IMR-90 (cell line): ENCODE data around the gene WAC.

ENCODE experiments used
- BHLHE40 ChIP-seq: fragments of 150-350 bp; IDR thresholded peaks from 2 replicates; pipeline ENCODE4 v1.6.1; 2016; ENCODE audit warnings: mild to moderate bottlenecking, low read depth, low read length
- CEBPB ChIP-seq: IDR thresholded peaks from 2 replicates; pipeline ENCODE4 v1.6.1; 2012; ENCODE audit warnings: low read depth, low read length, improper control_type of control experiment
- MAFK ChIP-seq: IDR thresholded peaks from 2 replicates; pipeline ENCODE4 v1.6.1; 2012; ENCODE audit warnings: low read depth, low read length, improper control_type of control experiment
- MAZ ChIP-seq: IDR thresholded peaks from 2 replicates; pipeline ENCODE4 v1.6.1; 2012; ENCODE audit warnings: low read depth, mild to moderate bottlenecking, low read length, improper control_type of control experiment, moderate library complexity, borderline replicate concordance
- MXI1 ChIP-seq: IDR thresholded peaks from 2 replicates; pipeline ENCODE4 v1.6.1; 2012; ENCODE audit warnings: low read depth, mild to moderate bottlenecking, low read length, moderate library complexity, borderline replicate concordance
- NFE2L2 ChIP-seq: fragments of 150-350 bp; IDR thresholded peaks from 2 replicates; pipeline ENCODE4 v1.6.1; 2016; ENCODE audit warnings: low read depth, mild to moderate bottlenecking, low read length
- POLR2A ChIP-seq: IDR thresholded peaks from 2 replicates; pipeline ENCODE4 v1.6.1; 2012; ENCODE audit warnings: mild to moderate bottlenecking, low read depth, low read length
- RAD21 ChIP-seq: IDR thresholded peaks from 2 replicates; pipeline ENCODE4 v1.6.1; 2012; ENCODE audit warnings: low read length, improper control_type of control experiment
- RCOR1 ChIP-seq: IDR thresholded peaks from 2 replicates; pipeline ENCODE4 v1.6.1; 2012; ENCODE audit warnings: mild to moderate bottlenecking, low read length, improper control_type of control experiment; ENCODE audit not compliant: insufficient replicate concordance
- RFX5 ChIP-seq: IDR thresholded peaks from 2 replicates; pipeline ENCODE4 v1.8.0; 2012; ENCODE audit warnings: low read depth, mild to moderate bottlenecking, low read length, moderate library complexity
- SMC3 ChIP-seq: fragments of 150-350 bp; IDR thresholded peaks from 2 replicates; pipeline ENCODE4 v1.6.1; 2016; ENCODE audit warnings: low read depth, mild to moderate bottlenecking, antibody characterized with exemption, low read length, moderate library complexity
- TF ChIP-seq, protein P1 (sequence below): conservative IDR thresholded peaks from 2 replicates; pipeline ENCODE4 v1.5.1; 2012; ENCODE audit warnings: mild to moderate bottlenecking, low read depth, low read length, improper control_type of control experiment
- TF ChIP-seq, protein P2 (sequence below): fragments of 150-350 bp; IDR thresholded peaks from 2 replicates; pipeline ENCODE4 v1.6.1; 2017; ENCODE audit warnings: mild to moderate bottlenecking, antibody characterized with exemption, low read length, low read depth
- TF ChIP-seq, protein P3 (sequence below): fragments of 150-350 bp; IDR thresholded peaks from 2 replicates; pipeline ENCODE4 v1.6.1; 2016; ENCODE audit warnings: low read depth, mild to moderate bottlenecking, low read length, moderate library complexity, borderline replicate concordance

DNA sequence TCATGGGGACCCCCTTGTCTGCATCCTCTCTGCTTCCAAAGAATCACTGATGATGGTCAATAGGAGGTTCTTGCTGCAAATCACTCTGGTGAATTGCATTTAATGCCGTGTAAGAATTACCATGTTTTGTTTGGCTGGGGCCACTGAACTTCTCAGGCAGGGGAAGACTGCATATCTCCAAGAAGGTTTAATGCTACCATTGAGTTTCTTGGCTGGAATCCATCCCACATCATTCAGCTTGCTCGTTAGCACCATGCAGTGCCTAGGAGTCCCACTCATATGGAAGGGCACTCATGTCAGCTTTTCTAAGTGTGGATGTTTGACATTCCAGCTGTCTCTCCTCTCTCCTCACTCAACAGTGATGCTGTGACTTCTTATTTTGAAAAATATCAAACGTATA, 94.2 kb downstream of the WAC start:
- TF ChIP-seq, protein P1, sequence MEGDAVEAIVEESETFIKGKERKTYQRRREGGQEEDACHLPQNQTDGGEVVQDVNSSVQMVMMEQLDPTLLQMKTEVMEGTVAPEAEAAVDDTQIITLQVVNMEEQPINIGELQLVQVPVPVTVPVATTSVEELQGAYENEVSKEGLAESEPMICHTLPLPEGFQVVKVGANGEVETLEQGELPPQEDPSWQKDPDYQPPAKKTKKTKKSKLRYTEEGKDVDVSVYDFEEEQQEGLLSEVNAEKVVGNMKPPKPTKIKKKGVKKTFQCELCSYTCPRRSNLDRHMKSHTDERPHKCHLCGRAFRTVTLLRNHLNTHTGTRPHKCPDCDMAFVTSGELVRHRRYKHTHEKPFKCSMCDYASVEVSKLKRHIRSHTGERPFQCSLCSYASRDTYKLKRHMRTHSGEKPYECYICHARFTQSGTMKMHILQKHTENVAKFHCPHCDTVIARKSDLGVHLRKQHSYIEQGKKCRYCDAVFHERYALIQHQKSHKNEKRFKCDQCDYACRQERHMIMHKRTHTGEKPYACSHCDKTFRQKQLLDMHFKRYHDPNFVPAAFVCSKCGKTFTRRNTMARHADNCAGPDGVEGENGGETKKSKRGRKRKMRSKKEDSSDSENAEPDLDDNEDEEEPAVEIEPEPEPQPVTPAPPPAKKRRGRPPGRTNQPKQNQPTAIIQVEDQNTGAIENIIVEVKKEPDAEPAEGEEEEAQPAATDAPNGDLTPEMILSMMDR, result no peak
- TF ChIP-seq RAD21 (no peak), RFX5 (no peak), MAFK (no peak), SMC3 (no peak), POLR2A (no peak), RCOR1 (no peak), CEBPB (no peak), BHLHE40 (no peak), NFE2L2 (no peak), MAZ (no peak), MXI1 (no peak)
- TF ChIP-seq, protein P2, sequence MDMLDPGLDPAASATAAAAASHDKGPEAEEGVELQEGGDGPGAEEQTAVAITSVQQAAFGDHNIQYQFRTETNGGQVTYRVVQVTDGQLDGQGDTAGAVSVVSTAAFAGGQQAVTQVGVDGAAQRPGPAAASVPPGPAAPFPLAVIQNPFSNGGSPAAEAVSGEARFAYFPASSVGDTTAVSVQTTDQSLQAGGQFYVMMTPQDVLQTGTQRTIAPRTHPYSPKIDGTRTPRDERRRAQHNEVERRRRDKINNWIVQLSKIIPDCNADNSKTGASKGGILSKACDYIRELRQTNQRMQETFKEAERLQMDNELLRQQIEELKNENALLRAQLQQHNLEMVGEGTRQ, result no peak
- TF ChIP-seq, protein P3, sequence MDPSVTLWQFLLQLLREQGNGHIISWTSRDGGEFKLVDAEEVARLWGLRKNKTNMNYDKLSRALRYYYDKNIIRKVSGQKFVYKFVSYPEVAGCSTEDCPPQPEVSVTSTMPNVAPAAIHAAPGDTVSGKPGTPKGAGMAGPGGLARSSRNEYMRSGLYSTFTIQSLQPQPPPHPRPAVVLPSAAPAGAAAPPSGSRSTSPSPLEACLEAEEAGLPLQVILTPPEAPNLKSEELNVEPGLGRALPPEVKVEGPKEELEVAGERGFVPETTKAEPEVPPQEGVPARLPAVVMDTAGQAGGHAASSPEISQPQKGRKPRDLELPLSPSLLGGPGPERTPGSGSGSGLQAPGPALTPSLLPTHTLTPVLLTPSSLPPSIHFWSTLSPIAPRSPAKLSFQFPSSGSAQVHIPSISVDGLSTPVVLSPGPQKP, result no peak
